IMR-90 (cell line): ENCODE measurements around the gene NTMT1. TPM values are rescaled to one million over a fixed set of nuclear protein-coding genes. Genes with fewer than 3 reads are reported as not detected.

Experiments used
- ATAC-seq: fragments of 200-7000 bp; cut with Tn5 transposase; 2 replicates; pipeline ENCODE4 v1.9.1; 2020; ENCODE audit warnings: low read depth, mild to moderate bottlenecking, moderate library complexity
- BruUV-seq: library from RNA; stranded (reverse); fragments of 400-500 nt; replicated peaks from 2 replicates; lab custom pipeline; 2021; lab: Mats Ljungman, UMichigan
- CTCF ChIA-PET: fragments of 300-600 bp; formaldehyde crosslinking; extraction: SDS; loops from one replicate; lab custom pipeline; 2021; ENCODE audit warnings: antibody characterized with exemption; lab: Yijun Ruan, JAX
- POLR2A ChIA-PET: fragments of 300-600 bp; sonication (Branson Sonifier 250); formaldehyde crosslinking; loops from one replicate; lab custom pipeline; 2022; ENCODE audit warnings: antibody characterized with exemption; ENCODE audit not compliant: unreplicated experiment; lab: Charles Lee
- DNase-seq: peaks from one replicate; pipeline ENCODE4 v3.0.0; 2013
- H2AFZ ChIP-seq: replicated peaks from 2 replicates; pipeline ENCODE3; 2013; ENCODE audit warnings: low read length, mild to moderate bottlenecking; ENCODE audit not compliant: poor library complexity
- H2AK5ac ChIP-seq: 2 replicates; pipeline ENCODE4 v1.6.1; 2013; ENCODE audit warnings: low read depth, low read length, inconsistent platforms
- H2AK9ac ChIP-seq: replicated peaks from 2 replicates; pipeline ENCODE3; 2013; ENCODE audit warnings: mild to moderate bottlenecking, low read depth, low read length, moderate library complexity; ENCODE audit not compliant: poor library complexity
- H2BK120ac ChIP-seq: 2 replicates; pipeline ENCODE4 v1.6.1; 2013; ENCODE audit warnings: low read depth, low read length, inconsistent platforms
- H2BK15ac ChIP-seq: 3 replicates; pipeline ENCODE4 v1.6.1; 2013; ENCODE audit warnings: low read depth, low read length, inconsistent platforms
- H2BK20ac ChIP-seq: 2 replicates; pipeline ENCODE4 v1.6.1; 2013; ENCODE audit warnings: low read depth, mild to moderate bottlenecking, inconsistent platforms, low read length, moderate library complexity
- H2BK5ac ChIP-seq: 2 replicates; pipeline ENCODE4 v1.6.1; 2013; ENCODE audit warnings: mild to moderate bottlenecking, low read depth, low read length, inconsistent platforms; ENCODE audit not compliant: poor library complexity, severe bottlenecking
- H3K14ac ChIP-seq: replicated peaks from 2 replicates; pipeline ENCODE4 v1.6.1; 2013; ENCODE audit warnings: low read depth, low read length, inconsistent platforms
- H3K18ac ChIP-seq: 2 replicates; pipeline ENCODE4 v1.6.1; 2013; ENCODE audit warnings: low read depth, low read length, control low read depth
- H3K23ac ChIP-seq: 2 replicates; pipeline ENCODE4 v1.6.1; 2013; ENCODE audit warnings: low read depth, low read length, inconsistent platforms
- H3K27ac ChIP-seq: 2 replicates; pipeline ENCODE4 v1.5.1; 2013; ENCODE audit warnings: mild to moderate bottlenecking, control low read depth, low read length; ENCODE audit not compliant: insufficient read depth
- H3K27me3 ChIP-seq: 2 replicates; pipeline ENCODE4 v1.6.1; 2013; ENCODE audit warnings: low read length; ENCODE audit not compliant: control insufficient read depth, insufficient read depth
- H3K36me3 ChIP-seq: 2 replicates; pipeline ENCODE4 v1.6.1; 2013; ENCODE audit warnings: low read length, mixed read lengths; ENCODE audit not compliant: control insufficient read depth, insufficient read depth
- H3K4ac ChIP-seq: 2 replicates; pipeline ENCODE4 v1.6.1; 2013; ENCODE audit warnings: low read depth, low read length, inconsistent platforms
- H3K4me1 ChIP-seq: 2 replicates; pipeline ENCODE4 v1.6.1; 2013; ENCODE audit warnings: low read length, mixed read lengths; ENCODE audit not compliant: control insufficient read depth, insufficient read depth
- H3K4me2 ChIP-seq: 2 replicates; pipeline ENCODE4 v1.6.1; 2013; ENCODE audit warnings: low read depth, mild to moderate bottlenecking, control low read depth, low read length, moderate library complexity
- H3K4me3 ChIP-seq: 2 replicates; pipeline ENCODE4 v1.5.1; 2013; ENCODE audit warnings: low read depth, mild to moderate bottlenecking, control low read depth, low read length, moderate library complexity; ENCODE audit not compliant: insufficient read depth
- H3K56ac ChIP-seq: 2 replicates; pipeline ENCODE4 v1.6.1; 2013; ENCODE audit warnings: low read length, inconsistent platforms; ENCODE audit not compliant: insufficient read depth; ENCODE audit errors: extremely low read depth
- H3K79me1 ChIP-seq, 2 experiments: 2 replicates each; pipeline ENCODE4 v1.6.1; 2013; ENCODE audit warnings: low read length in 2 of 2, inconsistent platforms in 1 of 2, low read depth in 1 of 2
- H3K9ac ChIP-seq: 2 replicates; pipeline ENCODE4 v1.6.1; 2013; ENCODE audit warnings: low read depth, low read length, control low read depth
- H3K9me1 ChIP-seq: 2 replicates; pipeline ENCODE4 v1.6.1; 2013; ENCODE audit warnings: low read length, inconsistent platforms; ENCODE audit not compliant: insufficient read depth
- H3K9me3 ChIP-seq: 2 replicates; pipeline ENCODE4 v1.6.1; 2013; ENCODE audit warnings: low read length; ENCODE audit not compliant: control insufficient read depth, insufficient read depth
- H4K20me1 ChIP-seq: 2 replicates; pipeline ENCODE4 v1.6.1; 2013; ENCODE audit warnings: low read length, inconsistent platforms; ENCODE audit not compliant: insufficient read depth
- H4K5ac ChIP-seq: 2 replicates; pipeline ENCODE4 v1.6.1; 2013; ENCODE audit warnings: mild to moderate bottlenecking, low read depth, low read length, control low read depth
- H4K8ac ChIP-seq, 2 experiments: 2 replicates each; pipeline ENCODE4 v1.6.1; 2013; ENCODE audit warnings: low read depth in 2 of 2, low read length in 2 of 2, control low read depth in 1 of 2, inconsistent platforms in 1 of 2
- H4K91ac ChIP-seq: 2 replicates; pipeline ENCODE4 v1.6.1; 2013; ENCODE audit warnings: low read depth, low read length, inconsistent platforms; ENCODE audit not compliant: insufficient read depth
- CEBPB ChIP-seq: IDR thresholded peaks from 2 replicates; pipeline ENCODE4 v1.6.1; 2012; ENCODE audit warnings: low read depth, low read length, improper control_type of control experiment
- MAZ ChIP-seq: IDR thresholded peaks from 2 replicates; pipeline ENCODE4 v1.6.1; 2012; ENCODE audit warnings: low read depth, mild to moderate bottlenecking, low read length, improper control_type of control experiment, moderate library complexity, borderline replicate concordance
- NFE2L2 ChIP-seq: fragments of 150-350 bp; IDR thresholded peaks from 2 replicates; pipeline ENCODE4 v1.6.1; 2016; ENCODE audit warnings: low read depth, mild to moderate bottlenecking, low read length
- POLR2A ChIP-seq: IDR thresholded peaks from 2 replicates; pipeline ENCODE4 v1.6.1; 2012; ENCODE audit warnings: mild to moderate bottlenecking, low read depth, low read length
- RAD21 ChIP-seq: IDR thresholded peaks from 2 replicates; pipeline ENCODE4 v1.6.1; 2012; ENCODE audit warnings: low read length, improper control_type of control experiment
- RFX5 ChIP-seq: IDR thresholded peaks from 2 replicates; pipeline ENCODE4 v1.8.0; 2012; ENCODE audit warnings: low read depth, mild to moderate bottlenecking, low read length, moderate library complexity
- WGBS, 2 experiments: methylation state at CpG; one replicate each; pipeline versions ENCODE4 v1.1.5 to v1.1.7; 2013; ENCODE audit warnings: missing lambda C conversion rate in 2 of 2; ENCODE audit not compliant: insufficient read length in 1 of 2; ENCODE audit errors: extremely low coverage in 2 of 2; 5-methylcytosine and 5-hydroxymethylcytosine counted together
- dilution Hi-C: fragments of 300-500 bp; cut with HindIII; formaldehyde crosslinking; loops from one replicate; pipeline ENCODE4 v1.14.3; 2018; ENCODE audit warnings: low sequenced_read_pairs; ENCODE audit not compliant: unreplicated experiment
- in situ Hi-C: fragments of 300-500 bp; cut with MboI; formaldehyde crosslinking; loops from 3 replicates; pipeline ENCODE4 v1.14.3; 2019; ENCODE audit warnings: low sequenced_read_pairs, inconsistent platforms, mixed read lengths
- intact Hi-C: fragments of 100-400 bp; cut with micrococcal nuclease; formaldehyde crosslinking; loops from 2 replicates; pipeline ENCODE4 v1.10.0; 2022
- polyA plus RNA-seq, 3 experiments: library from polyadenylated mRNA; depleted of rRNA; stranded (reverse); fragments of >200 nt; gene quantifications; 2 replicates each; pipeline ENCODE4 v1.2.3, GENCODE V29; 2012; ENCODE audit warnings: low replicate concordance in 1 of 3
- total RNA-seq: library from RNA; depleted of rRNA; stranded (reverse); fragments of >200 nt; gene quantifications from 2 replicates; pipeline ENCODE4 v1.2.3, GENCODE V29; 2012
- TF ChIP-seq, protein P1 (sequence below): fragments of 150-350 bp; IDR thresholded peaks from 2 replicates; pipeline ENCODE4 v1.6.1; 2017; ENCODE audit warnings: mild to moderate bottlenecking, antibody characterized with exemption, low read length, low read depth

NTMT1 gene
- total and polyA plus RNA-seq, 2 of the 4 experiments (the other 2 are of a cell fraction), result 68.1 to 88.1 TPM

DNA sequence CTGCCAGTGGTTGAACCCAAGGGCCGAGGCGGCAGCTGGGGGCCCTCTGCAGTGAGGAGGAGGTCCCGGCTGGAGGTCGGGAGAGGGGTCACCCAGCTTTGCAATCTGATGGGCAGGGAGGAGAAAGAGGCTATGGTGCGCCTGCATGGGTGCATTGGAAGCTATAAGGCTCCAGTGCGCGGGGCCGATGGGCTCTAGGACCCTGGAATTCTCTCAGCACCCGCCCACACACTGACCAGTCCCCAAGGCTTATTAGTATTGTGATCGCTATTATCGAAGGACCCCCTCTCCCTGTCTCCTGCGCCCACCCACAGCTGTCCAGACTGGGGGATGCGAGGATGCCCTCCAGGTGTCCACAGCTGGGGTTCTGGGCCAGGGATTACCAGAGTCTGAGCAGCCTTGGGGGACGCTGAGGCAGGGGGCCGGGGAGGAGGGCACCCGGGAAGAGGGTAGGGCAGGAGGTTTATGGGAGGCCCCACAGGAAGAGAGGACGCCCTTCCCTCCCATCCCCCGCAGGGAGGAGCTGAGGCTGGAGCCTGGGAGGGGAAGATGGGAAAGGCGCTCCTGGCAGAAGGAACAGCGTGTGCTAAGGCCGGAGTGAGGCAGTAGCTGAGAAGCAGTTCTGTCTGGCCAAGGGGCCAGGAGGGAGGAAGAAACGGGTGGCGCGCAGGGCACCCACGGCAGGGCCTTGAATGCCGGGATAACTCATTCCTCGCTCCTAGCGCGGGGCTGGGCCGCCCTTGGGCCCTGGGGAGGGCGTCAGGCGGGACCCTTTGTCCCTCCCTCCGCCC lies 29.2 kb upstream of the NTMT1 start:
- H2AK5ac ChIP-seq, result peak overlapping the region; percentile 91
- dilution Hi-C loops, result no loop called here
- H3K18ac ChIP-seq, result peak overlapping the region; percentile 86
- DNase-seq (peak; percentile 73), ATAC-seq (peak; percentile 86)
- H3K4me2 ChIP-seq, result peak overlapping the region; percentile 81
- no peaks in the 10 kb centered on the region for H4K20me1 ChIP-seq
- H3K4me3 ChIP-seq, result peak overlapping the region; percentile 45
- peak overlapping the region; percentile 27; the same call in 2 of the 3 replicates for H2BK15ac ChIP-seq
- BruUV-seq, result no TSS peak
- peak overlapping the region; percentile 73 for H3K9ac ChIP-seq
- H3K79me1 ChIP-seq, result peaks cover 5 to 11% of the 10 kb centered on the region in 2 experiments; a peak in 3 of 4 replicates
- WGBS, 2 experiments, result no CpG with 5 or more reads among the region's 33 CpGs
- H2BK5ac ChIP-seq, result peak overlapping the region; percentile 70
- no peaks in the 10 kb centered on the region for H3K9me3 ChIP-seq
- H3K14ac ChIP-seq, result peak overlapping the region; percentile 98
- H3K9me1 ChIP-seq, result peaks cover 14% of the 10 kb centered on the region
- ChIA-PET POLR2A (interaction anchor here (0.5 to 1.1 kb wide), 6 partner anchors 101 to 472 kb away, joined by 3 to 27 read pairs (median 4); no protein-coding TSS in a partner anchor), CTCF (interaction anchor here (0.6 to 1.1 kb wide), 3 partner anchors 47 to 468 kb away, joined by 4 read pairs; no protein-coding TSS in a partner anchor)
- peak overlapping the region; percentile 58 for H3K23ac ChIP-seq
- H2AK9ac ChIP-seq, result peak overlapping the region; percentile 99
- intact Hi-C loops, result no loop called here
- peak overlapping the region; percentile 66 for H2BK20ac ChIP-seq
- peak overlapping the region; percentile 92 to 95 for H4K8ac ChIP-seq
- H2AFZ ChIP-seq, result peak overlapping the region; percentile 97
- H3K4ac ChIP-seq, result peak overlapping the region; percentile 87
- peak overlapping the region; percentile 81 for H3K56ac ChIP-seq
- H2BK120ac ChIP-seq, result peak overlapping the region; percentile 94
- H4K91ac ChIP-seq, result peak overlapping the region; percentile 99
- in situ Hi-C loops, result no loop called here
- peak overlapping the region; percentile 67 for H3K27ac ChIP-seq
- TF ChIP-seq MAZ (no peak), RFX5 (no peak), POLR2A (peak; percentile 36; the same call in 1 of the 2 replicates), NFE2L2 (no peak), CEBPB (no peak), RAD21 (0 out of 2 replicates have a peak, but pooled peaks have one; percentile 3)
- TF ChIP-seq, protein P1, sequence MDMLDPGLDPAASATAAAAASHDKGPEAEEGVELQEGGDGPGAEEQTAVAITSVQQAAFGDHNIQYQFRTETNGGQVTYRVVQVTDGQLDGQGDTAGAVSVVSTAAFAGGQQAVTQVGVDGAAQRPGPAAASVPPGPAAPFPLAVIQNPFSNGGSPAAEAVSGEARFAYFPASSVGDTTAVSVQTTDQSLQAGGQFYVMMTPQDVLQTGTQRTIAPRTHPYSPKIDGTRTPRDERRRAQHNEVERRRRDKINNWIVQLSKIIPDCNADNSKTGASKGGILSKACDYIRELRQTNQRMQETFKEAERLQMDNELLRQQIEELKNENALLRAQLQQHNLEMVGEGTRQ, result no peak
- peaks cover 20% of the 10 kb centered on the region for H3K4me1 ChIP-seq
- H3K27me3 ChIP-seq, result no peaks in the 10 kb centered on the region
- H3K36me3 ChIP-seq, result no peaks in the 10 kb centered on the region
- H4K5ac ChIP-seq, result peak overlapping the region; percentile 81
